Colonic mucosa (tissue), 4 donors: ENCODE results near the gene ERBB3. TPM values are rescaled to one million over a fixed set of nuclear protein-coding genes. Genes with fewer than 3 reads are reported as not detected.

Experiments used
- DNase-seq: peaks from one replicate; pipeline ENCODE4 v3.0.0-alpha.2; 2020
- H3K27ac ChIP-seq: fragments of 200-600 bp; one replicate; pipeline ENCODE4 v1.8.0; 2021
- H3K27me3 ChIP-seq: fragments of 200-600 bp; one replicate; pipeline ENCODE4 v1.8.0; 2021
- H3K36me3 ChIP-seq: fragments of 200-600 bp; one replicate; pipeline ENCODE4 v1.8.0; 2021
- H3K4me1 ChIP-seq: fragments of 200-600 bp; one replicate; pipeline ENCODE4 v1.8.0; 2021; ENCODE audit warnings: mild to moderate bottlenecking
- H3K4me3 ChIP-seq: fragments of 200-600 bp; one replicate; pipeline ENCODE4 v1.8.0; 2021
- H3K9ac ChIP-seq, 2 donors: one replicate each; pipeline ENCODE4 v1.7.0; 2013; ENCODE audit warnings: control low read depth in 2 of 2, low read depth in 2 of 2, low read length in 2 of 2
- H3K9me3 ChIP-seq: fragments of 200-600 bp; one replicate; pipeline ENCODE4 v1.8.0; 2021
- CTCF ChIP-seq: fragments of 200-600 bp; IDR thresholded peaks from one replicate; pipeline ENCODE4 v1.8.0; 2022; ENCODE audit warnings: antibody characterized with exemption, mild to moderate bottlenecking
- intact Hi-C: fragments of 100-400 bp; cut with DNase I; formaldehyde crosslinking; loops from one replicate; pipeline ENCODE4 v1.14.1; 2022
- total RNA-seq, 2 donors: library from RNA; stranded (reverse); fragmentation: NEBNext Ultra II Directional in 1 of 2; extraction: Animal tissue kit (Norgen Biotek cat#: 25700) in 1 of 2; gene quantifications; one replicate each; pipeline ENCODE4 v1.2.1, GENCODE V29; 2021
- donor health status: healthy.
- donor health status: DM: no; HTN: no; CAD: no.
- donor health status: DM: no; HTN: no; CAD: no.

The ERBB3 gene
- total RNA-seq: 100 to 1,000 TPM; 158 to 206 TPM

DNA sequence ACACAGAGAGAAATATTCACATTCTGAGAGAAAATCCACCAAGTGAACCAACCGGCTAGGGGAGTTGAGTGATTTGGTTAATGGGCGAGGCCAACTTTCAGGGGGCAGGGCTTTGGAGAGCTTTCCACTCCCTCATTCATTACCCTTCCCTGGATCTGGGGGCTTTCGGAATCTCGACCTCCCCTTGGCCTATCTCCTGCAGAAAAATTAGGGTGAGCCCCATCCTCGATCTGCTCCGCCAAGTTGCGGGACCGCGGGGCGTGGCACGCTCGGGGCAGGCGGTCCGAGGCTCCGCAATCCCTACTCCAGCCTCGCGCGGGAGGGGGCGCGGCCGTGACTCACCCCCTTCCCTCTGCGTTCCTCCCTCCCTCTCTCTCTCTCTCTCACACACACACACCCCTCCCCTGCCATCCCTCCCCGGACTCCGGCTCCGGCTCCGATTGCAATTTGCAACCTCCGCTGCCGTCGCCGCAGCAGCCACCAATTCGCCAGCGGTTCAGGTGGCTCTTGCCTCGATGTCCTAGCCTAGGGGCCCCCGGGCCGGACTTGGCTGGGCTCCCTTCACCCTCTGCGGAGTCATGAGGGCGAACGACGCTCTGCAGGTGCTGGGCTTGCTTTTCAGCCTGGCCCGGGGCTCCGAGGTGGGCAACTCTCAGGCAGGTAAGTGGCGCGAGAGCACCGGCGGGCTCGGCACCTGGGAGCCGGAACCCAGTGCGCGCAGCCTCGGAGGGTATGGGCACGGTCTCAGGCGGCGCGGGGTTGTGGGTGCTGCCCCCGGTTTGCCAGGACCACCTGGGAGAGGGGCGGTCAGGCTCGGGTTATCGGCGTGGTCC lies at the start of gene ERBB3:
ERBB3 (plus strand) TSS at position 443 of the 833 bp plus-strand sequence; CDS start at position 579, 136 bp downstream.
- H3K36me3 ChIP-seq: no peaks in the 10 kb centered on the region
- no peaks in the 10 kb centered on the region for H3K27me3 ChIP-seq
- peak; percentile 88 for DNase-seq
- peak within 1 kb of the TSS; percentile 95 to 99 for H3K9ac ChIP-seq
- no peak for TF ChIP-seq CTCF
- H3K9me3 ChIP-seq: no peaks in the 10 kb centered on the region
- peaks cover 2% of the 10 kb centered on the region for H3K4me1 ChIP-seq
- H3K27ac ChIP-seq: peak within 1 kb of the TSS; percentile 96
- intact Hi-C loops: loop anchor here (2.0 kb wide), 1 partner anchor 37 kb away; the partner anchor contains the start of gene RPL41
- H3K4me3 ChIP-seq: peak within 1 kb of the TSS; percentile 61

GRCh38 chr12:56031987-56032386 lies 48.0 kb upstream of the ERBB3 start:
- DNase-seq: no peak
- no peaks in the 10 kb centered on the region for H3K36me3 ChIP-seq
- no peaks in the 10 kb centered on the region for H3K4me1 ChIP-seq
- H3K9ac ChIP-seq: no peak overlapping the region
- no peak overlapping the region for H3K27ac ChIP-seq
- no peaks in the 10 kb centered on the region for H3K9me3 ChIP-seq
- TF ChIP-seq CTCF: no peak
- intact Hi-C loops: loop anchor here (10.0 kb wide), 1 partner anchor 287 kb away; the partner anchor contains the start of gene GDF11
- no peaks in the 10 kb centered on the region for H3K27me3 ChIP-seq
- no peak overlapping the region for H3K4me3 ChIP-seq

GRCh38 chr12:56034586-56035332 lies 45.2 kb upstream of the ERBB3 start:
- intact Hi-C loops: loop anchor here (5.0 to 10.0 kb wide), 2 partner anchors 42 to 290 kb away; partner anchors contain the start of gene GDF11
- Histone ChIP-seq H3K27me3 (no peaks in the 10 kb centered on the region), H3K4me1 (no peaks in the 10 kb centered on the region), H3K36me3 (no peaks in the 10 kb centered on the region), H3K4me3 (no peak overlapping the region), H3K27ac (no peak overlapping the region), H3K9me3 (no peaks in the 10 kb centered on the region), H3K9ac (no peak overlapping the region)
- DNase-seq: no peak
- TF ChIP-seq CTCF: no peak

DNA sequence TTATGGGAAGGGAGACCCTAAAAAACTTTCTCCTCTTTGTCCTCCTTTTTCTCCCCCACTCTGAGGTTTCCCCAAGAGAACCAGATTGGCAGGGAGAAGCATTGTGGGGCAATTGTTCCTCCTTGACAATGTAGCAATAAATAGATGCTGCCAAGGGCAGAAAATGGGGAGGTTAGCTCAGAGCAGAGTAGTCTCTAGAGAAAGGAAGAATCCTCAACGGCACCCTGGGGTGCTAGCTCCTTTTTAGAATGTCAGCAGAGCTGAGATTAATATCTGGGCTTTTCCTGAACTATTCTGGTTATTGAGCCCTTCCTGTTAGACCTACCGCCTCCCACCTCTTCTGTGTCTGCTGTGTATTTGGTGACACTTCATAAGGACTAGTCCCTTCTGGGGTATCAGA lies 42.8 kb upstream of the ERBB3 start:
- Histone ChIP-seq H3K27me3 (no peaks in the 10 kb centered on the region), H3K36me3 (no peaks in the 10 kb centered on the region), H3K4me1 (no peaks in the 10 kb centered on the region), H3K27ac (no peak overlapping the region), H3K4me3 (no peak overlapping the region), H3K9ac (no peak overlapping the region), H3K9me3 (no peaks in the 10 kb centered on the region)
- TF ChIP-seq CTCF: no peak
- DNase-seq: no peak
- intact Hi-C loops: loop anchor here (5.0 to 10.0 kb wide), 2 partner anchors 45 to 292 kb away; partner anchors contain the start of gene GDF11

- peaks cover 3% of the 10 kb centered on the region for H3K4me1 ChIP-seq
- H3K9ac ChIP-seq: no peak overlapping the region
- H3K27ac ChIP-seq: no peak overlapping the region
- H3K27me3 ChIP-seq: no peaks in the 10 kb centered on the region
- H3K9me3 ChIP-seq: no peaks in the 10 kb centered on the region
- H3K4me3 ChIP-seq: no peak overlapping the region
- no peak for DNase-seq
- H3K36me3 ChIP-seq: no peaks in the 10 kb centered on the region
- no peak for TF ChIP-seq CTCF
- intact Hi-C loops: loop anchor here (5.0 to 10.0 kb wide), 2 partner anchors 46 to 293 kb away; partner anchors contain the start of gene GDF11
Measured at GRCh38 chr12:56038022-56038655, 41.8 kb upstream of the ERBB3 start.
